Measurements from ENCODE around the gene PPP5C.

GRCh38 chr19:46420056-46420455 lies 73.2 kb downstream of the PPP5C start:
- TF ChIP-seq CTCF (IDR thresholded peaks at IDR 0.05 in 4 of 5, conservative IDR thresholded peaks at IDR 0.05 in 1 of 5) (no peak), POLR2A (IDR thresholded peaks at IDR 0.05) (no peak)

Measured in gastrocnemius medialis (tissue), 4 donors.